Spleen (tissue), 7 donors: ENCODE data around the gene SREBF2.

Experiments
- CTCF ChIP-seq, 11 experiments: fragments of 200-600 bp in 7 of 11; fragments of 450-650 bp in 4 of 11; sonication (generic) in 4 of 11; IDR thresholded peaks in 8 of 11; conservative IDR thresholded peaks in 3 of 11; 1 replicate in 7 of 11; 2 replicates in 4 of 11; pipeline versions ENCODE4 v1.4.0 to v1.8.0; 2016 to 2021; ENCODE audit warnings: antibody characterized with exemption in 11 of 11, inconsistent platforms in 4 of 11, mild to moderate bottlenecking in 1 of 11
- POLR2A ChIP-seq, 3 donors: fragments of 450-650 bp; IDR thresholded peaks; one replicate each; pipeline ENCODE4 v1.5.1; 2017; ENCODE audit warnings: antibody characterized with exemption in 3 of 3, mild to moderate bottlenecking in 1 of 3
- POLR2AphosphoS5 ChIP-seq, 3 donors: sonication (generic); formaldehyde crosslinking; IDR thresholded peaks; one replicate each; pipeline ENCODE4 v1.5.1; 2017; ENCODE audit warnings: antibody characterized with exemption in 3 of 3
- donor health status: DM: no; HTN: no; CAD: no; lungs with moderate emphysema.
- donor health status: DM: no; HTN: no; CAD: no.
- donor health status: DM: no; HTN: no; CAD: no.

GRCh38 chr22:41845380-41846267 is 12.7 kb downstream of the SREBF2 start:
- TF ChIP-seq CTCF (IDR thresholded peaks at IDR 0.05 in 8 of 11, conservative IDR thresholded peaks at IDR 0.05 in 3 of 11) (no peak), POLR2A (IDR thresholded peaks at IDR 0.05) (no peak), POLR2AphosphoS5 (IDR thresholded peaks at IDR 0.05) (no peak)
